GM15510 (cell line): Measurements from ENCODE around the gene CCDC148.

Source experiments
- POLR2A ChIP-seq: IDR thresholded peaks from 3 replicates; pipeline ENCODE4 v1.6.1; 2011; ENCODE audit warnings: borderline replicate concordance; ENCODE audit not compliant: insufficient read length; ENCODE audit errors: extremely low read depth

CCDC148 gene

DNA sequence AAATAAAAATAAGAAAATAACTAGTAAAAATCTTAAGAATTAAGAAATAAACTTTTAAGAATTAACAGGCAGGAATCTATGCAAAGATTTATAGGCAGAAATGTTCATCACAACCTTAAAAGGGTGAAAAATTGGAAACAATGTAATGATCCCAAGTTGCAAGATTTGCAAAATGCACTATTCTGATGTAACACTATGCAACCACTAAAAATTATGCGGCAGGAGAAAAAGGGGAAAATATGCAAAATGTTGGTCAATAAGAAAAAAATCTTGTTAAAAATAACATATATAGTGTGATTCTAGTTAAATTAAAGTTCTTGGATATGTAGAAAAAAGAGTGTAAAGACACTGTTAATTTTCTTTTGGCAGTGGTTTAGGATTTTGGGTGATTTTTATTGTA, 222.1 kb downstream of the CCDC148 start:
- TF ChIP-seq POLR2A = no peak

DNA sequence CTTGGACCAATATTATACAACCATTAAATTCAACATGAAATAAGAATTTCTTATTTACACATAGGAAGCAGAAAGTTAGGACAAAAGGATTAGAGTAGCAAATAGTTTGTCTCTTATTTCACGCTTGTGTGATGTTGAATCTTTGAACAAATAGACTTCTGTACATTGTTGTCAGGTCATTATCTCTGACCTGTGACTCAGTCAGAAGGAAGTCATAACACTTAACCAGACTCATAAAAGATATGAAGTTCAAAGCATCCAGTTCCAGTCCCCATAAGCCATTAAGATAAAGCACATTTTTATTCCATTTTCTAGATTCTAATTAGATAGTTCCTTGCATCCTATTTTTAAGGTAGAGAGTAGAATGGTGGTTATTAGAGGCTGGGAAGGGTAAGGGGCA, 224.1 kb downstream of the CCDC148 start:
- TF ChIP-seq POLR2A = no peak

DNA sequence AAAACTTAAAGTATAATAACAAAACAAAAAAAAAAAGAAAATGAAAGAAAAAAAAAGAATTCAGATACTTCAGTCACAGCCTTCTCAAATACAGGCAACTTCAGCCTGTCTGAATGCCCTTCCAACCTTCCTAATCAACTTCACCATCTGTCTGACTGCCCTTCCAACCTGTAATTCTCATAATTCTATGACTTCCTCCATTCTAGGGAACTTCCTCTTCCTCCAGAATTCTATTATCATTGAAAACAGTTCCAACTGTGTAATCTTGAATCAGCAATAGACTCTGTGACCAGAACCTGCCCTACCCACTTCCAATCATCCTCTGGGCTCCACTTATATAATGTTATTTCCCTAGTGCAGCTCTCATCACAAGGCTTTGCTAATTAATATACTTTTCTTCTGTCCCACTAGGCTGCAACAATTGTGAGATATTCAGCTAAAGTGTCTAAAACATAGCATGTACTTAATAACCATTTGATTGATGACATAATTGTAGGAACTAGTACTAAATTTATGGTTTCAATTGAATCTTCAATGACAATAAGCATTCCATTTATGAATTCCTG, 227.5 kb downstream of the CCDC148 start:
- no peak for TF ChIP-seq POLR2A

DNA sequence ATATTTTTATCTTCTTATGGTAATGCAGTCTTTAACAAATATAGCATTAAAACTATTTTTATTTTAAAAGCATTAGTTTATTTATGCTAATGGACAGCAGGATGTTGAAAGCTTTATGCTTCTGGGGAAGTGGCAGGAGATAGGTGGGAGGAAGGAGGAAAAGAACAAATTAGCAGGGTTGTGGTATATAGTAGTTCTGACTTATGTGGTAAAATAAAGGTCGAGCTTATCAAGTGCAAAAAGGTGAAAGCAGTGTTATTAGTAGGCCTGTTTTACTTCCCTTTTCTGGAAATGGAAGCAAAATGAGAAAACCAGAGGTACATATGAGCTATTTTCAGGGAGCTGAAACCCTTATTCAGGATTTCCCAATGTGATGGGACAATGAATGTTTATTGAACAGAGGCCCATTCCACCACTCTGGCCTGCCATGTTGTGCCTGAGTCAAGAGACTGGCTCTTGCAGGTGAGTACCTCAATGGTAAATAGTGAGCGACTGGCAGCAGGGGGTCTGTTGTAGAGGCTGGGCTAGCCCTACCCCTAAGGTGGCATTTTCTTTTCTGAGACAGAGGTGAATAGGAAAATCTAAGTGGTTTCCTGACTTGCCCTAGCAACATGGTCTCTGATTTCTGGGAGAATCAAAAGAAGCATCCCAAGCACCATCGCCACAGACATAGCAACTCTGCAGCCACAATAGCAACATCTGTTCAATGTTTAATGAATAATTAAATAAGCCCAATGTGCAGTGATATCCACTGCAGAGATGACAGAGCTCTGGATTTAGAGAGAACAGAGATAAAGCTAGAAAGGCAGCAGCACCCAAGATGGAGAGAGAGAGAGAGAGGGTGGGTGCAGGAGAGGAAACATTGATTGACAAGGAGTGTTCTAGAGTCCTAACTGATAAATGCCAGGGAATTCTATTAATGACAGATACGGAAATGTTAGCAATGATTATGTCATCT, 235.2 kb downstream of the CCDC148 start:
- TF ChIP-seq POLR2A = no peak

DNA sequence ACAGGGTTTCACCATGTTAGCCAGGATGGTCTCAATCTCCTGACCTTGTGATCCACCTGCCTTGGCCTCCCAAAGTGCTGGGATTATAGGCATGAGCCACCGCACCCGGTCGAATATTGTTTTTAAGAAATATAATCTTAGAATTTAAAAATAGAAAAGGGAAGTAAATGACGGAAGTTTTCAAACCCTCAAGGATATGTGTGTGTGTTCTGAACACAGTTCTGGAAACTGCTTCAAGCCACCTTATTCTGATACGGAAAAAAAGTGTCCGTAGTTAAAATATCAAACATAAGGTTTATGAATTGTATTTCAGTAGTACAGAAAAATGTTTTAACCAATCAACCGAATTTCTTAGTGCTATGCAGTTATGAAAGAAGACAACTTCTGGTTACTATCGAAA, 239.0 kb downstream of the CCDC148 start:
- no peak for TF ChIP-seq POLR2A

DNA sequence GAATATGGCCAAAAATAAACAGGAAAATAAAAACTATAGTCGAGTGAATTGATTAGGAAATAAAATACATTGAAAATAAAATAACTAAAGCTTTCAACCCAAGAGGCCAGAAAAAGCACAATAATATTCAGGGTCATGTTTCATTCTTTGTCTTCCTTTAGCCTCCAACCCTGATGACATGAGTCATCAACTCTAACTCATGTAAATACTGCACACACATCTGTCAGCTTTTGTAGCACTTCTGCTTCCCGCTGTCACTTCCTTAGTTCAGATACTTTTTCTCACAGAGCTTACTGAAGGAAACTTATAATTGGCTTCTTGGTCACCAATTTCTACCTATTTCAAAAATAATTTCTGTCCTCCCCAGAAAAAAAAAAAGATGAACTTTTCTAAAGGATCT, 242.1 kb downstream of the CCDC148 start:
- no peak for TF ChIP-seq POLR2A

DNA sequence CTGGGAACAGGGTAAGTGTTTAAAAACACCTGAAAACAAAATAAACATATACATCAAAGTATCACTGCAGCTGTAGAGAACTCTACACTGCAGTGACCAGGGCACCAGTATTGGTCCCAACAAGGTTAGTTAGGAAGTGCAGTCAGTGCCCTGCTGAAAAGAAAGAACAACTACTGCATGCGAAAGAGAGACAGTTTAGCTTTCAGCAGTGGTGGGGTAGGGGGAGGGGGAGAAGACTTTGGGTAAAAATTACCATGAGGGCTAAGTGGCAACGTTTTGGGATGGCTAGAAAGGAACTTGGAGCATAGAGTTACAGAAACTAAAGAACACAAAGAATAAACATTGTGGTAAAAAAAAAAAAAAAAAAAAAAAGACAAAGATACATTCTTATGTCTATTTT, 242.8 kb downstream of the CCDC148 start:
- TF ChIP-seq POLR2A = no peak

DNA sequence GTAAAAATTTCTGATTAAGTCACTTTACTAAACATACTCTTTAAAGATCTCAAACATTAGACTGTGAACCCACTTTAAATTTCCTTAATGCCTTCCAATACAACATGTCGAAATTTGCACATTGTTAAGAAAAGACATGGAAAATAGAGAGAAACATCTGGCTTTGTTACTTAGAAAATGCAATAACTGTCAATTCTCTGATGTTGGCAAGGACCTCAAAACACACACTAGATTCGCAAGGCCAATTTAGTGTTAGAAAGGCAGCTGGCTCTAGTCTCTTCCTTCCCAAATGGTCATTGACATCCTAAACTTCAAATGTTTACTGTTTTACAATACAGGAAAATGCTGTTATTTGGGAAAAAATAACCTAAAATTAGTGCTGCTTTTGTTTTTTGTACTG, 244.3 kb downstream of the CCDC148 start:
- TF ChIP-seq POLR2A = no peak

DNA sequence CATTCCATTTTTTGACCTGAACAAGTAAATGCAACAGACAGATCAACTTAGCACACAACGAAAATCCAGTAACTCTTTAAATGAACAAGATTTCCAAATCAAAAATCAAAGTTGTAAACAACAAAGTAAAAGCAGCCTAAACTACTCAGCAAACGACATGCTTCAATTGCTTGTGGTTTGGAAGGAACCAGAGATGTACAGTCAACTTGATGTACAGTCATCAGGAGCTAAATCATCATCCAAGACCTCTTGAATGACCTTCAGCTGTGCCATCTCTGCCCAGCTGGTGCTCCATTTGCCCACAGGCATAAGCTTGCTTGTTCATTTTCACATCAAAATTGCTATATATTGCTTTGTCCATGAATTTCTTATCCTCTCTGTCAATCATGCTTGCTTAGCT, 245.1 kb downstream of the CCDC148 start:
- TF ChIP-seq POLR2A = no peak

DNA sequence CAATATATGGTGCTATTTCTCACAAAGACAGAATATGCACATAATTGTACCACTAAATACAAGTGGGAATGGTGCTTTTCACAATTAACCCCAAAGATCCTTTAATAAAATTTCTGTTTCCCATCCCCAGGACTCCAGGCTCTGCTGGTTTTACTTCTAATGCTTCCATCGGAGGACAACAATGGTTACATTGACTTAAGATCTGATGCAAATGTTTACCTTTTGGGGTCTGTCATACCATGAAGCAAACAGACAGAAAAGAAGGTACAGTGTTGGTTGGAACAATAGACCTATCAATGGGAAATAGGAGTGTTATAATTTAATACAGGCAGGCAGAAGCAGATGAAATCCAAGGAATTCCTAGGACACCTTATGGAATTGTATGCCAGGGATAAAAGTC, 249.2 kb downstream of the CCDC148 start:
- no peak for TF ChIP-seq POLR2A

DNA sequence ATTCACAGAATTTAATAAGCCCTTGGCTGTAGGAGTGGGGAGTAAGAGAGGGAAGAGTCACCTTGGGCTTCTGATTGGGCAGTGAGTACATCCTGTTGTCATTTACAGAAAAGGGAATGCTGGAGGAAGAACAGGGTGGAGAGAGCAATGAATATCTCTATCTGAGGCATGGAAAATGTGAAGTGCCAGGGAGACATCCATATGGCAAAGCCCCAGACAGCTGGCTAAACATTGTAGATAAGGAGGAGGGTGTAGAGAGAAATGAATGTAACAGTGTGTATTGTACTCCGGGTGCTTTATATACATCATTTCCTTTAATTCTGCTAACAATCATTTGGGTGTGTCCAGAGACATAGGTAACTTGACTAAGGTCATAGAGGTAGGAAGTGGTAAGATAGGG, 251.3 kb downstream of the CCDC148 start:
- no peak for TF ChIP-seq POLR2A

DNA sequence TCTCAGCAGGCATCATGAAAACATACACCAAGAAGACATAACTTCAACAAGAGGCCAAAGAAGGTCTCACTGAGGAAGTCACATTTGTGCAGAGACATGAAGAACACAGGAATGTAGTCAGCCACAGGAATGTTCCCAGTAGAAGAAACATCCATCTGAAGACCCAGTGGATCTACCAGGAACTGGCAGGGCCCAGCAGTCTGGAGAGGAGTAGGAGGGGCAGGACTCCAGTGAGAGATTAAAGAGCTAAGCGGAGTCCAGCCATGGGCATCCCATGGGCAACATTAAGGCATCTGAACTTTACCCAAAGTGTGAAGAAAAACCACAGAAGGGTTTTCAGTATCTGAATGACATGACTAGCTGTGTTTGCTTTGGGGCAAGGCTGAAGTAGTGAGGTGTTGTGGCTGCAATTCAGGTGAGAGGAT, 251.8 kb downstream of the CCDC148 start:
- no peak for TF ChIP-seq POLR2A

DNA sequence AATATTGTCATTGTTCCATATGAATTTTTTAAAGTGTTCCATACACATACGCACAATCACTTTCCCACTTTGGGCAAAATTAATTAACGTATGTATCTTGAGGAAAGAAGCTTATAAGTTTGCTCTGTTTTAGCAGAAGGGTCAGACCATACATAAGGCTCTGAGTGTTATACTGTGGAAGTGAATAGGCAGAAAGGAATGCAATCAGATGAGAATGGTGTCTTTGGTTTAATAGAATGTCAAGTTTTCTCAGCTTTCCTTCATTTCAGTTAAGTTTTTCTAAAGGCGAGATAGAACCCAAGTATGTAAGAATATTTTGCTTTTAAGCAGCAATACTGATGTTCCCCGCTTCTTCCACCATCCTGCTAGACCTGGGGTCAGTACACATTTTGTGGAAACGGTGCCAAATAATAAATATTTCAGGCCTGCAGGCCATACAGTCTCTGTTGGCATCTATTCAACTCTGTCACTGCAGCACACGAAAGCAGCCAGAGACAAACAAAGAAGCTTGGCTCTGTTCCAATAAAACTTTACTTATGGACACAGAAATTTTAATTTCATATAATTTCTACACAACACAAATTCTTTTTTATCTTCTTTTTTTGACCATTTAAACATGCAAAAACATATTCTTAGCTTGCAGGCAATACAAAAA, 254.3 kb downstream of the CCDC148 start:
- no peak for TF ChIP-seq POLR2A

DNA sequence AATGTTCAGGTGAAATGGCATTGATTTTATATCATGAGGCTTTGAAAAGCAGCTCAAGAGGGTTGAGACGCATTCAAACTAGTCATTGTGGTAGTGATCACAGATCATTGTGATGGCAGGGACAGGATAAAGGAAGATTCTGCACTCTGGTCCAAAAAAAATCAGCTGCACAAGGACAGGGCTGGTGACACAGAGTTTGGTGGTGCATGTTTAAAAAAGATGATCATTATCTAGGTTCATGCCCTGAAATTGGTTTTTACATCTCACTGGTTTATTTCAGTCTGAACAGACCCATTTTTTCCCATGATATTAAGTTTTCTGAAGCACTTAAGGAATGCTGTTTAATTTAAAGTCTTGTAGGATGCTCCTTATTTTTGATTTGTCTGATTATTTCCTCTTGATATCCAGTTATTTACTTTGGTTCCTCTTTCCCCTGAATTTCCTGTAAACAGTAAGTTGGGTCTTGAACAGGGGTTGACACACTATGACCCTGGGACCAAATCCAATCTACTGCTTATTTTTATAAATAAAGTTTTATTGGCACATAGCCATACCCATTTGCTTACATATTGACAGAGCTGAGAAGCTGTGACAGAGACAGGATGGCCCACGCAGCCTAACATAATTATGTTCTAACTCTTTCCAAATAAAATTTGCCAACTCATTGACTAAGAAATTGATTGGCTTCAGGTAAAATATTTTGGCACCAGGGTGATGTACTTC, 256.5 kb downstream of the CCDC148 start:
- no peak for TF ChIP-seq POLR2A

DNA sequence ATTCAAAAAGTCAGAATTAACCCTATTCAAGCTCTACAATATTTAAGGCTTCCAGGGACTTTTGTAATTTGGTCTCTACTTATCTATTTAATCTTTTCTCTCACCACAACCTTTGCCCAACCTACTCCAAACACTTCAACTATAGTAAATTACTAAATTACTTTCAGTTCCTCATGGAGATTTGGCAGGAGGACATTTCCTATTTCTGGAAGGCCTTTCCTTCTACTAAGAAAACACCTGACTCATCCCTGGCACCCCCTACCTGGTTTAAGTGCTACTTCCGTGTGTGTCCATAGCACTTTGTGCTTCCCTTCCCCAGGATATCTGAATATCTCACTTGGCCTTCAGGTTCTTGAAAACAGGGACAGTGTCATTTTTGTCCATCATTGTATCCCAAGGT, 258.6 kb downstream of the CCDC148 start:
- no peak for TF ChIP-seq POLR2A

DNA sequence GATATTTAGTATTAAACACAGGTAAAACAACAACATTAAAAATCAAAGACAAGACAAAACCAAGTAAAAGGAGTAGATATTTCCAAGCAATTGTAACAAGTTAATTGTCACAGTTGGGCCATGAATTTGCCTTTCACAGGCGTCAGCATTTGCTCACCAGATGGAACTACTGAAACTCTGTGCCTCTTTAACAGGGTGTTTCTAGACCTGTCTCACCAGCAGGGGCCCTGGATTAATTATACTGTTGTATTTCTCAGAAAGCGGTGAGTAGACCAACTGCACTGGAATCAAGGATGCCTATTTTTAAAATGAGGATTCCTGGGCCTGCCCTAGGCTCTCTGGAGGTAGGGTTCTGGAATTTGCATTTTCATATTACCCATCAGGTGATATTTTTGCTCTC, 262.3 kb downstream of the CCDC148 start:
- TF ChIP-seq POLR2A = no peak
